Spleen (tissue), 7 donors: ENCODE results near the gene ADD1.

ENCODE experiments used
- CTCF ChIP-seq, 11 experiments: fragments of 200-600 bp in 7 of 11; fragments of 450-650 bp in 4 of 11; sonication (generic) in 4 of 11; IDR thresholded peaks in 8 of 11; conservative IDR thresholded peaks in 3 of 11; 1 replicate in 7 of 11; 2 replicates in 4 of 11; pipeline versions ENCODE4 v1.4.0 to v1.8.0; 2016 to 2021; ENCODE audit warnings: antibody characterized with exemption in 11 of 11, inconsistent platforms in 4 of 11, mild to moderate bottlenecking in 1 of 11
- POLR2A ChIP-seq, 3 donors: fragments of 450-650 bp; IDR thresholded peaks; one replicate each; pipeline ENCODE4 v1.5.1; 2017; ENCODE audit warnings: antibody characterized with exemption in 3 of 3, mild to moderate bottlenecking in 1 of 3
- POLR2AphosphoS5 ChIP-seq, 3 donors: sonication (generic); formaldehyde crosslinking; IDR thresholded peaks; one replicate each; pipeline ENCODE4 v1.5.1; 2017; ENCODE audit warnings: antibody characterized with exemption in 3 of 3
- donor health status: DM: no; HTN: no; CAD: no; lungs with moderate emphysema.
- donor health status: DM: no; HTN: no; CAD: no.
- donor health status: DM: no; HTN: no; CAD: no.

GRCh38 chr4:2827874-2828751 lies 15.5 kb upstream of the ADD1 start:
- TF ChIP-seq POLR2A (IDR thresholded peaks at IDR 0.05), result no peak
- TF ChIP-seq POLR2AphosphoS5 (IDR thresholded peaks at IDR 0.05), result peak in 2 of 3 donors; percentile 2 to 4
- TF ChIP-seq CTCF (IDR thresholded peaks at IDR 0.05 in 8 of 11, conservative IDR thresholded peaks at IDR 0.05 in 3 of 11), result no peak
